Amniotic stem cell (primary cell): ENCODE measurements around the gene ZNF396.

ENCODE experiments used
- DNase-seq: peaks from one replicate; lab custom pipeline; 2025; lab: John Stamatoyannopoulos, UW

Gene ZNF396

GRCh38 chr18:35383136-35383535, 6.0 kb upstream of the ZNF396 start:
- DNase-seq: no peak

- no peak for DNase-seq
Measured at GRCh38 chr18:35379421-35379820, 2.3 kb upstream of the ZNF396 start.

GRCh38 chr18:35378574-35378896, 1.4 kb upstream of the ZNF396 start:
- DNase-seq: no peak

- DNase-seq: no peak
Measured at GRCh38 chr18:35377875-35378573, 887 bp upstream of the ZNF396 start.

GRCh38 chr18:35376393-35376741, 770 bp downstream of the ZNF396 start:
- DNase-seq: no peak

- DNase-seq: no peak
Measured at GRCh38 chr18:35374708-35375107, 2.4 kb downstream of the ZNF396 start.

GRCh38 chr18:35371412-35372195, 5.5 kb downstream of the ZNF396 start:
- DNase-seq: no peak

- no peak for DNase-seq
Measured at GRCh38 chr18:35369126-35369525, 8.0 kb downstream of the ZNF396 start.

GRCh38 chr18:35368595-35368994, 8.5 kb downstream of the ZNF396 start:
- DNase-seq: no peak

GRCh38 chr18:35362531-35362930, 14.6 kb downstream of the ZNF396 start:
- no peak for DNase-seq

- DNase-seq: no peak
Measured at GRCh38 chr18:35361570-35362321, 15.4 kb downstream of the ZNF396 start.

- DNase-seq: peak; percentile 58
Measured at GRCh38 chr18:35355140-35355618, 22.0 kb downstream of the ZNF396 start.

- DNase-seq: no peak
Measured at GRCh38 chr18:35352778-35353177, 24.4 kb downstream of the ZNF396 start.

GRCh38 chr18:35352283-35352682, 24.9 kb downstream of the ZNF396 start:
- DNase-seq: no peak

GRCh38 chr18:35348001-35348400, 29.1 kb downstream of the ZNF396 start:
- no peak for DNase-seq

- no peak for DNase-seq
Measured at GRCh38 chr18:35345950-35346349, 31.2 kb downstream of the ZNF396 start.

- DNase-seq: no peak
Measured at GRCh38 chr18:35345460-35345921, 31.6 kb downstream of the ZNF396 start.

GRCh38 chr18:35344736-35345459, 32.2 kb downstream of the ZNF396 start:
- DNase-seq: no peak

GRCh38 chr18:35343936-35344735, 33.0 kb downstream of the ZNF396 start, which contains the start of gene ZNF24:
Gene ZNF24 (minus strand): TSS chr18:35344420. CDS start chr18:35340650, 3,770 bp downstream.
- DNase-seq: peak; percentile 93

GRCh38 chr18:35343488-35343935, 33.6 kb downstream of the ZNF396 start:
- no peak for DNase-seq

- DNase-seq: no peak
Measured at GRCh38 chr18:35337286-35337685, 39.9 kb downstream of the ZNF396 start.
